GM12878 (cell line): ENCODE data around the gene ARIH2.

Experiments
- CTCF ChIP-seq, 3 experiments: IDR thresholded peaks in 2 of 3; conservative IDR thresholded peaks in 1 of 3; 2 replicates each; pipeline ENCODE4 v1.5.1; 2011; ENCODE audit warnings: low read depth in 3 of 3, low read length in 3 of 3, mild to moderate bottlenecking in 3 of 3, control low read depth in 2 of 3, moderate library complexity in 2 of 3, inconsistent platforms in 1 of 3, mixed read lengths in 1 of 3; ENCODE audit not compliant: control insufficient read depth in 2 of 3, insufficient read depth in 1 of 3; ENCODE audit errors: extremely low read depth in 1 of 3
- EZH2 ChIP-seq: IDR thresholded peaks from 2 replicates; pipeline ENCODE4 v1.6.1; 2012; ENCODE audit warnings: low read depth, mild to moderate bottlenecking, control low read depth, inconsistent platforms, low read length, borderline replicate concordance; ENCODE audit not compliant: control insufficient read depth
- KAT2A ChIP-seq: conservative IDR thresholded peaks from 2 replicates; pipeline ENCODE4 v1.6.1; 2011; ENCODE audit warnings: low read depth, low read length; ENCODE audit not compliant: control insufficient read depth
- MLLT1 ChIP-seq: fragments of 450-650 bp; IDR thresholded peaks from 2 replicates; pipeline ENCODE4 v1.6.1; 2016; ENCODE audit warnings: mild to moderate bottlenecking
- MTA3 ChIP-seq: IDR thresholded peaks from 2 replicates; pipeline ENCODE4 v1.6.1; 2012; ENCODE audit warnings: low read length, inconsistent platforms, borderline replicate concordance
- NRF1 ChIP-seq: conservative IDR thresholded peaks from 2 replicates; pipeline ENCODE4 v1.6.1; 2011; ENCODE audit warnings: mild to moderate bottlenecking, low read depth, low read length, improper control_type of control experiment
- POLR2A ChIP-seq: IDR thresholded peaks from 2 replicates; pipeline ENCODE4 v1.6.1; 2011; ENCODE audit warnings: low read depth, mild to moderate bottlenecking, low read length
- POLR2AphosphoS2 ChIP-seq: IDR thresholded peaks from 2 replicates; pipeline ENCODE4 v1.6.1; 2011; ENCODE audit warnings: low read depth, mild to moderate bottlenecking, low read length, improper control_type of control experiment, moderate library complexity
- POLR2AphosphoS5 ChIP-seq: IDR thresholded peaks from 2 replicates; pipeline ENCODE4 v1.6.1; 2011; ENCODE audit warnings: mild to moderate bottlenecking, low read length, inconsistent platforms
- SUPT20H ChIP-seq: IDR thresholded peaks from 2 replicates; pipeline ENCODE4 v1.6.1; 2011; ENCODE audit warnings: low read depth, mild to moderate bottlenecking, low read length, moderate library complexity, borderline replicate concordance; ENCODE audit not compliant: control insufficient read depth
- TCF3 ChIP-seq: IDR thresholded peaks from 2 replicates; pipeline ENCODE4 v1.6.1; 2012; ENCODE audit warnings: low read depth, mild to moderate bottlenecking, low read length, borderline replicate concordance; ENCODE audit not compliant: insufficient read depth

- TF ChIP-seq POLR2AphosphoS5: no peak
- no peak for TF ChIP-seq EZH2
- TF ChIP-seq CTCF (IDR thresholded peaks at IDR 0.05 in 2 of 3, conservative IDR thresholded peaks at IDR 0.05 in 1 of 3; ENCODE audit: control insufficient read depth in 2 of 3, extremely low read depth in 1 of 3, insufficient read depth in 1 of 3, low read depth in 3 of 3, low read length in 3 of 3): no peak
- TF ChIP-seq SUPT20H: no peak
- no peak for TF ChIP-seq POLR2A
- no peak for TF ChIP-seq TCF3
- no peak for TF ChIP-seq MTA3
- TF ChIP-seq NRF1: no peak
- no peak for TF ChIP-seq MLLT1
- no peak for TF ChIP-seq KAT2A
- no peak for TF ChIP-seq POLR2AphosphoS2
These were observed 101.3 kb downstream of the ARIH2 start for GRCh38 chr3:49019941-49020329.
